D341Med (cell line): ENCODE measurements around the gene CBLN3.
A peak's percentile ranks its signal among the peaks of the same experiment; 100 is the strongest.

Experiments
- DNase-seq: peaks from one replicate; pipeline ENCODE4 v3.0.0; 2012; ENCODE audit warnings: low spot score

The CBLN3 gene

GRCh38 chr14:24439257-24439656, 9.8 kb upstream of the CBLN3 start:
- no peak for DNase-seq

GRCh38 chr14:24438223-24439097, 9.0 kb upstream of the CBLN3 start:
- DNase-seq = no peak

GRCh38 chr14:24437736-24438067, 8.2 kb upstream of the CBLN3 start:
- DNase-seq = no peak

- no peak for DNase-seq
These were observed 7.7 kb upstream of the CBLN3 start for GRCh38 chr14:24437020-24437735.

GRCh38 chr14:24436355-24437019, 7.0 kb upstream of the CBLN3 start:
- peak; percentile 69 for DNase-seq

GRCh38 chr14:24435998-24436354, 6.5 kb upstream of the CBLN3 start:
- DNase-seq = no peak

- no peak for DNase-seq
These were observed 5.8 kb upstream of the CBLN3 start for GRCh38 chr14:24435192-24435810.

GRCh38 chr14:24434676-24435075, 5.2 kb upstream of the CBLN3 start:
- no peak for DNase-seq

- DNase-seq = no peak
These were observed 4.6 kb upstream of the CBLN3 start for GRCh38 chr14:24434036-24434435.

- DNase-seq = no peak
These were observed 3.0 kb upstream of the CBLN3 start for GRCh38 chr14:24432259-24433131.

GRCh38 chr14:24431569-24432258, 2.2 kb upstream of the CBLN3 start:
- DNase-seq = peak; percentile 91

- peak; percentile 44 for DNase-seq
These were observed 1.5 kb upstream of the CBLN3 start for GRCh38 chr14:24430682-24431568.

- DNase-seq = peak; percentile 70
These were observed 744 bp upstream of the CBLN3 start for GRCh38 chr14:24430143-24430681.

GRCh38 chr14:24428628-24429394, 657 bp downstream of the CBLN3 start:
- no peak for DNase-seq

GRCh38 chr14:24427537-24428508, 1.6 kb downstream of the CBLN3 start:
- no peak for DNase-seq

GRCh38 chr14:24426912-24427536, 2.4 kb downstream of the CBLN3 start:
- no peak for DNase-seq
